GM21390 (cell line): Measurements from ENCODE around the gene SELENOO.
"Not testable (repeated sequence)": the region's sequence is repeated elsewhere in the genome, so short reads cannot be mapped to it uniquely, and the experiment has no call there.

ENCODE experiments used
- ATAC-seq: cut with Tn5 transposase; IDR thresholded peaks from one replicate; pipeline ENCODE4 v1.9.1; 2021; ENCODE audit not compliant: unreplicated experiment

Gene SELENOO

DNA sequence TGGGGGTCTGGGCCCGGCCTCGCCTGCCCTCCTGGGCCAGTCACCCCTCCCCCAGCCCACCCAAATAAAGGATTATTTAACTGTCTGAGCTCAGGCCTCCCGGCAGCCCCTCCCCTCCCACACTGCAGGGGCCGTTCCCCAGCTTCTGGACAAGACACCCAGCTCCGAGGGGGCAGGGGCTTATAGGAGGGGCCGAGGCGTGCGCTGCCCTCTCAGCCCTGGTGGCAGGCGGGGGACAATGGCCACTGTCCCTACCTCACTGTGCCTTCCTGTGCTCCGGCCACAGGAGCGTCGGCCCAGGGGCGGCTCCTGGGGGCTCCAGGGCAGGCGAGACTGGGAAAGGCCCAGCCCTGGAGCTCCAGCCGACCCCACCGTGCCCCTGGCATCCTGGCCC lies 2.2 kb upstream of the SELENOO start:
- ATAC-seq = no peak

- ATAC-seq = no peak
These were observed 1.5 kb upstream of the SELENOO start for GRCh38 chr22:50199251-50199721.

DNA sequence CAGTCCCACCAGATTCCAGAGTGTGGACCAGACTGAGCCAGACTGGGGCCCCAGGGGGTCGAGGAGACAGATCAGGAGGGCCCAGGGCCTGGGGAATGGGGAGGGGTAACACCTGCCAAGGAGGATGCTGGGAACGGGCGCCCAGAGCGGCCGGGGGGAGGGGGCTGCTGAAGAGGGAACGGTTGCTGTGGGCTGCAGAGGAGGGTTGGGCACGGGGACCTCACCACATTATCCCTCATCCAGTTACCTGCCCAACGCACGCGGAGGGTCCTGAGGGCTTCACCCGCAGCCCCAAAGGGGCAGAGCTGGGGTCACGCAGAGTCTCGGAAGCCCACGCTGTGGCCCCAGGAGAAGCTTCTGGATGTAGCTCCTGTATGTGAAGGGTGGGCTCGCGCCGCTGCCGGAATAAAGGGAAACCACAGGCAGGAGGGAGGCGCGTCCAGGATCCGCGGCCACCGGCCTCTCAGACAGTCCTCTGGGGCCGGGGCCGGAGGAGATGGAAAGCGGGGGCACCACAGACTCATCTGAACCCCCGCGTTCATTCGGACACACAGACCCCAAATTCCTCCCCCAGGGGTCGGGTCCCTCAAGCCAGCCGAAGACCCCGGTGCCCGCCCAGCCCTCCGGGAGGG lies 866 bp upstream of the SELENOO start:
- ATAC-seq = no peak

GRCh38 chr22:50201191-50202129 lies 649 bp downstream of the SELENOO start:
- ATAC-seq = peak; percentile 22

DNA sequence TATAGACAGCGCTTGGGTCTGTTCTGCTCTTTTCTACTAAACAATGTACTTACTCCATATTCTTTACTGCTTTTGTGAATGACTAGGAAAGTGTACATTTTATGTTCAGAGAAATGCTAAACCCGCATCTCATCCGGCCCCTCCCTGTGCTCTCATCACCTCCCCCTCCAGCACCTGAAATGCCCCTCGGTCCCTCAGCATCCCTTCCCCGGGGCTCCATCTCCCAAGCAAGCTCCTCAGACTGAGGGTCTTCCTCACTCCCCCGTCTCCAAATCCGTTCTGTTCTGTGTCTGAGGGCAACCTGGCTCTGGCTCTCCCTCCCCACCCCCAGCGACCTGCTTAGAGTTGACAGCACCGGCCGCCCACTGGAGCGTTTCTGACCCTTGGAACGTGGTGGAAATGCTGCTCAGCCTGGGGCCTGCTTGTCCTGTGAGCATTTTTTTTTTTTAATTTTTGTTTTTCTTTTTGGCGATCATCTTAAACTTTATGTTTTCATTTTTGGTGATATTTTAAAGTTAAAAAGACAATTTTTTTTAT lies 1.4 kb downstream of the SELENOO start:
- ATAC-seq = no peak

GRCh38 chr22:50203288-50203687 lies 2.5 kb downstream of the SELENOO start:
- ATAC-seq = no peak

- ATAC-seq = no peak
These were observed 3.8 kb downstream of the SELENOO start for GRCh38 chr22:50204571-50204970.

GRCh38 chr22:50204998-50205397 lies 4.2 kb downstream of the SELENOO start:
- ATAC-seq = not testable (repeated sequence)

DNA sequence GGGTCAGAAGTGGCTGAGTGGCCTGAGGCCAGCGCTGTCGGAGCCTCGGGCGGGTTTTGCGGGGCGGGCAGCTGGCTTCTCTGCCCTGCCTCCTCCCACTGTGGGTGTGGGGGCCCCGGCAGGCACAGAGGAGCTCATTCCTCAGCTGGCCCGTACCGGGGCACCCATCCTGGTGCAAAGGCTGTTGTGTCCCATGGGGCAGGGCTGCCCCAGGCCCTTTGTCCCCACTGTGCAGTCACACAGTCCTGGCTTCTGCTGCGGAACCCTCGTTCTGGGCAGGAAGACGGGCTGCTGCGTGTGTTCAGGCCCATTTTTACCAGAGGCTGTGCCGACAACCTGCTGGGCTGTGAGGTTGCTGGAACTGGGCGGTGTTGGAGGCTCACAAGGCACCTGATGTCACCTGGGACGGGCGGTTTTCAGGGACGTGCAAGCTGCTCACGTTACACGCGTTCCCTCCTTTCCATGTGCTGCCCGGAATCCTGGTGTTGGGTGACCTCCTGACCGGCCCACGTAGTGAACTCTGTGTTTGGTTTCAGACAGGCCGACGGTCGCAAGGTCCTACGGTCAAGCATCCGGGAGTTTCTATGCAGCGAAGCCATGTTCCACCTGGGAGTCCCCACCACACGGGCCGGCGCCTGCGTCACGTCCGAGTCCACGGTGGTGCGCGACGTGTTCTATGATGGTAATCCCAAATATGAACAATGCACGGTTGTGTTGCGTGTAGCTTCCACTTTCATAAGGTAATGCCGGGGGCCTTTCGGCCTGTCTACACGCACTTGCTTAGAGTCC lies 5.2 kb downstream of the SELENOO start:
- ATAC-seq = no peak

DNA sequence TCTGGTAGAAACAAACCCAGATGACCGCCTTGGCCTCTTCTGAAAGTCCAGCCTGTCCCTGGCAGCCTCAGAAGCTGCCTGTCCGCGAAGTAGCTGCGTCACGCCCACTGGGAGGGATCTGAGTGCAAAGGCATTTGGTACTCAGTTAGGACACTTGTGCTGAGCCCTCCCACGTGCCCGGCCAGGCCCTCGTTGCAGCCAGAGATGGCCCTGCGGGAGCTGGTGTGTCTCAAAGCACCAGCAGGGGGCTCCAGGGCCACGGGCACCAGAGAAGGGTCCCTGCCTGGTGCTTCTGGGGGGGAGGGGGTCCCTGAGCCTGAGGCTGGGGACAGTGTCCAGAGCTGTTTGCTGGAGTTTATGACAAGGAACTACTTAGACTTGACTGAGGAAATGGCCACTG lies 5.8 kb downstream of the SELENOO start:
- ATAC-seq = no peak

DNA sequence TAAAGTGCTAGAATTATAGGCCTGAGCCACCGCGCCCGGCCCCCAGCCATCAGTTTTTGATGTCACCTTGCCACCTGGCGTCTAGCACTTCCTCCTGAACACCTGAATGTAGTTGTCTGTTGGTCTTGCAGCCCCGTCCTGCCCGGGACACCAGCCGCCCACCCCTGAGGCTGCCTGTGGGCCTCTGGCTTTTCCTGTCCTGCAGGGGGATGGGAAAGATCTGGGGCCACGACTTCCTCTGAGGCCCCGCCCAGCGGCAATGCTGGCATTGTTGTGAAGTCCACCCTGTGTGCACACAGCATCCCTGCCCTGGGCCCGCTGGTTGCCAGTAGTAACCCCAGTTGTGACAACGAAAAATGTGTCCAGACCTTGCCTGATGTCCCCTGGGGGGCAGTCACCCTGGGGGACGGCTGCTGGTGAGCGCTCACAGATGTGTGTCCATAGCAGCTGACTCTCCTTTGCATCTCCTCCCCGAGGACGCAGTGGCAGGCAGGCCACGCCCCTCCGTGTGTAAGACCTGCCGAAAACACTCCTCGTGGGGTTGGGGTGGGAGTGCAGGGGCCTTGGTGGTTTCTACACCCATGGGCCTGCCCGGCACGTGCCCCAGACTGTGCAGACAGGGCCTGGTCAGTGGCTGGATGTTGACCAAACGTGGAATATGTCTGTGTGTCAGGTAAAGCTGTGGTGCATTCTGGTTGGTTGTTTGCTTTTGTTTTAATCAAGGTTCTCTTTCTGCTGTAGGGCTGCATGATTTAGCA lies 6.8 kb downstream of the SELENOO start:
- ATAC-seq = no peak

DNA sequence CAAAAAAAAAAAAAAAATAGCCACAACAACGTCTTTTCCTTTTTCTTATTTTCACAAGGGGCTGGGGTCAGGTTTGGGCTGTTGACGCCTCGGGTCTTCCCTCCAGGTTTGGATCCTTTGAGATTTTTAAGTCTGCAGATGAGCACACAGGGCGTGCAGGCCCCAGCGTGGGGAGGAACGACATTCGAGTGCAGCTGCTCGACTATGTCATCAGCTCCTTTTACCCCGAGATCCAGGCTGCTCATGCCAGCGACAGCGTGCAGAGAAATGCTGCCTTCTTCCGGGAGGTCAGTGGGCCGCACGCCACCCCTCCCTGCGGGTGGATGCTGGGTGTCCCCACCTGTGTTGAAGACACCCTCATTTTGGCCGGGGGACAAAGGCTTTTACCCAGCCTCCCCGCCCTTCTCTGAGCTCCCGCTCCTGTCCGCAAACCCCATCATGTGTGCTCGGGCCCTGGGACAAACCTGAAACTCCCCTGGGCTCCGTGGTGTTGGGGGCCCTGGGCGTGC lies 7.7 kb downstream of the SELENOO start:
- no peak for ATAC-seq

GRCh38 chr22:50208939-50209892 lies 8.4 kb downstream of the SELENOO start:
- no peak for ATAC-seq

GRCh38 chr22:50209893-50210292 lies 9.1 kb downstream of the SELENOO start:
- no peak for ATAC-seq

DNA sequence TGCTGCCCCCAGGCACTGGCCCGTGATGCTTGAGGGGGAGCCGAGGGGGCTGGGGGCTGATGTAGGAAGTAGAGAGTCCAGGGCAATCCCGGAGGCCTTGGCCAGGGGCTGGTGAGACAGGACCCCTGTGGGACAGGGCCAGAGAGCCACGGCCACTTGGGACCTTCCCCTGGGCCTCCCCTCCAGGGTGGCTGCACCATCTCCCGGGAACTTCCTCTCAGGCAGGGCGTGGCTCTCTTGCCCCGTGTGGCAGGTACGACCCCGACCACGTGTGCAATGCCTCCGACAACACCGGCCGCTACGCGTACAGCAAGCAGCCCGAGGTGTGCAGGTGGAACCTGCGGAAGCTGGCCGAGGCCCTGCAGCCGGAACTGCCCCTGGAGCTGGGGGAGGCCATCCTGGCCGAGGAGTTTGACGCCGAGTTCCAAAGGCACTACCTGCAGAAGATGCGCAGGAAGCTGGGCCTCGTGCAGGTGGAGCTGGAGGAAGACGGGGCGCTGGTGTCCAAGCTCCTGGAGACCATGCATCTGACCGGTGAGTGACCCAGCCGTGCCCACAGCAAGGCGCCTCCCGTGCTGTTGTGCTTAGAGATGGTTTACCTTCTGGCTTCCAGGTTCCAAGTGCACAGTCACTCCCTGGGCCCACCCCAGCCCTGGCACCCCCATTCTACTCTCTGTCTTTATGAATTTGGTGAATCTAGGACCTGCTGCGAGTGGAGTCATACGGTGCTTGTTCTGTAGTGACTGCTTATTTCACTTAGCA lies 9.7 kb downstream of the SELENOO start:
- ATAC-seq = no peak

GRCh38 chr22:50211147-50211546 lies 10.3 kb downstream of the SELENOO start:
- ATAC-seq = no peak

DNA sequence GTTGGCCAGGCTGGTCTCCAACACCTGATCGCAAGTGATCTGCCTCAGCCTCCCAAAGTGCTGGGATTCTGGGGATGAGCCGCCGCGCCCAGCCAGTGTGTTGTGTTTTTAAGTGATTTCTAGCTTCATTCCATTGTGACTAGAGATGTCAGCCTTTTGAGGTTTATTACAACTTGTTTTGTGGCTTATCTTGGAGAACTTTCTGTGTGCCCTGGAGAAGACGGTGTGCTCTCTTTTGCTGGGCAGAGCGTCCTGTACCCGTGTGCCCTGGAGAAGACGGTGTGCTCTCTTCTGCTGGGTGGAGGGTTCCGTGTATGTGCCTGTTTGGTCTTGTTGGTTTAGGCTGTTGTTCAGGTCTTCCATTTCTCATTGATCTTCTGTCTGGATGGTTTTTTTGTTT lies 12.5 kb downstream of the SELENOO start:
- no peak for ATAC-seq

DNA sequence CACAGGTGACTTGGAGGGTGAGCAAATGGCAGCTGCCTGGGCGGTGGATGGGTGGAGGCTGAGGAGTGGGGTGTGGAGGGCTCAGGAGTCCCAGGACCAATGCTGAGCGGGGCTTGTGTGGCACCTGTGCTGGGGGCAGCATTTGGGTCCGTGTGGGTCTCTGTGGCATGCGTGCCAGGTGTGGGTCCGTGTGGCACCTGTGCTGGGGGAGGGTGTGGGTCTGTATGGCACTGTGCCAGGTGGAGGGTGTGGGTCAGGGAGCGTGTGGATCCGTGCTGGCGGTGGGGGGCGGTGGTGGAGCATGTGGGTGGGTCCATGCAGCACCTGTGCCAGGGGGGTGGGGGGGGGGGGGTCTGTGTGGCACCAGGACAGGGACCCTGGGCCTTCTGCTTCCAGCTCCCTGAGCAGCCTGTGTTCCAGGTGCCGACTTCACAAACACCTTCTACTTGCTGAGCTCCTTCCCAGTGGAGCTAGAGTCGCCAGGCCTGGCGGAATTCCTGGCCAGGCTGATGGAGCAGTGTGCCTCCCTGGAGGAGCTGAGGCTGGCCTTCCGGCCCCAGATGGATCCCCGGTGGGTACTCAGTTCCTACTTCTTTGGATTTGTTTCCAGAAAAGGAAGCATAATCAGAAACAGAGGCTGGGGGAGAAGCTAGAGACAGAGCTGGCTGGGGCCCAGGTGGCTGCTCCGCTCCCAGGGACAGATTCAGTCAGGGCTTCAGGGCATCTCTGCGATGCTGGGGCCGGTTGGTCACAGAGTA lies 14.7 kb downstream of the SELENOO start:
- no peak for ATAC-seq
